ENCODE measurements around the gene SUGCT.
"Not testable (repeated sequence)": the region's sequence is repeated elsewhere in the genome, so short reads cannot be mapped to it uniquely, and the experiment has no call there.

The SUGCT gene

DNA sequence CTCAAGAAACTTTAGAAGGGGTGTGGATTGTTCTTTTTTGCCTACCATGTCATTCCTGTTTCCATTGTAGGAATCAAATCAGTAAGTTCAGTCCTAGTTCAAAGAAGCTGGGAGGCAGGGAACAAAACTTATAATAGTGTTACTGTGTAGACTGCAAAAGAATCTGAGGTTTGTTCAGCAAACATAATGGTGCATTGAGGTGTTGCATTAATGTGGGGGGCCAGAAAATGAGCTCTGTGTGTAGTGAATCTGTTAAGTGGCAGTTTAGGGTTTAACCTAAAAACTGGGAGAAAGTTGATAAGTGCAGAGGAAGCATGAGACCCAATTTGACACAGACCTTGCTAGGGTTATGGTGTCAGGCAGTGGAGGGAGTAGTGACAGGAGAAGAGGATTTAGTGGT lies 197.7 kb downstream of the SUGCT start:
- DNase-seq = no peak

DNA sequence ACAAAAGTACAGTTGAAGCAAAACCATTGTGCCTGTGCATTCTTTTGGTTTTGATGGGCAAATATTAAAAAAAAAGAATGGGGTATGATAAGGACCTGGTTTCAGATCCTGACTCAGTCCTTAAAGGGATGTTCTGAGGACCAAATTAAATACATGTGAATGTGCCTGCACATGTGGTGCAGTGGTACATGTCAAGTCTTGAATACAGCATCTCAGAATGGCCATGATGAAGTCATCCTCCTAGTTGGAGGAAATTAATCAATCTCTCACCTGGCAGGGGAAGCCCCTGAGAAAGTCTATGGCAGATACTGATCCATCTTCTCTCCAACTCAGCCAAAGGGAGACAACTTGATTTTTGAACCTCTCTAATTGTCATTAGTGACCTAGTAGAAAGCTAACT lies 207.0 kb downstream of the SUGCT start:
- no peak for DNase-seq

DNA sequence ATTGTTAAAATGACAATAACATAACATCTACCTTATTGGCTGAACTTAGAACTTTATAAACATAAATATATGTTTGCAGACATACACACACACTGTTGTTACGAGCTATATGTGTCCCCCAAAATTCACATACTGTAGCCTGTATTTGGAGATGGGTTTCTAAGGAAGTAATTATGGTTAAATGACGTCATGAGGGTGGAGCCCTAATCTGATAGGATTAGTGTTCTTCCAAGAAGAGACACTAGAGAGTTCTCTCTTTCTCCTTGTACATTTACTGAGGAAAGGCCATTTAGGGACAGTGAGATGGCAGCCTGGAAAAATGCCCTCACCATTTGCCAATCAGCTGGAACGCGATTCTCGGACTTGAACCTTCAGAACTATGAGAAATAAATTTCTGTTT lies 211.7 kb downstream of the SUGCT start:
- DNase-seq = no peak

DNA sequence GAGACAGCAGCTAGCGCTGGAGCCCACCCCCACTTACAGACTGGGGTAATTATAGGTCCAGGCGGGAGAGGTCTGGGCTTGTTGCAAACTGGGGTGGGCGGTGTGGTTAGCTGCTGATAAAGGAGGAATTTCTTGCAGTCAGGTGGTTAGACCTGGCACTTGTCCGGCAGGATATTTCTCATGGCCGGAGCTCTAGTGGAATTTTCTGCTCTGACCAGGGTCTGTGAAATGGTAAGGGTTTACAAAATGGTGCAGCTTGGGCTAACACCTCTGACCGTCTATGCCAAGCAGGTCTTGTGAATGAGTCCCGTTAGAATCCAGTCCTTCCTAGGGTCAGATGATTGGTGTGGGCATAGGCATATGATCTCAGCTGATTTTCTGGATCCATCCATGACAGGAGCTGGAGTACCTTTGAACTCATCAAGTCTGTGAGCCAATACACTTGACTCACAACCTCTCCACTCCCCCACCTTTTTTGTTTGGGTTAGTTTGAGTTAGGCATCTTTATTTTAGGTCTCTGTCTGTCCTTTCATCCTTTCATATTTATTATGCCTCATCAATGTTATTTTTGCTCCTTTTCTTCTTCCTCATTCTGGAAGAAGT lies 213.4 kb downstream of the SUGCT start:
- DNase-seq = no peak

DNA sequence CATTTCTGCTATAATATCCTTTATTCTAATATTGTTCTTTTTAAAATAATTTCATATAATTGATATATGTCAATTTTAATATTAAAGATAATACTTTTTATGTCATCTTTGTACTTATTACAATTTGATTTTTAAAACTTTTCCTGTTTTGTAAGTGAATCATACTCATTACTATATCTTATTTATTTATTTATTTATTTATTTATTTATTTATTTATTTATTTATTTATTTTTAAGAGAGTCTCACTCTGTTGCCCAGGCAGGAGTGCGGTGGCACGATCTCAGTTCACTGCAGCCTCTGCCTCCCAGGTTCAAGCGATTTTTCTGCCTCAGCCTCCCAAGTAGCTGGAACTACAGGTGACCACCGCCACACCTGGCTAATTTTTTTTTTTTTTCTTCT lies 215.3 kb downstream of the SUGCT start:
- no peak for DNase-seq

DNA sequence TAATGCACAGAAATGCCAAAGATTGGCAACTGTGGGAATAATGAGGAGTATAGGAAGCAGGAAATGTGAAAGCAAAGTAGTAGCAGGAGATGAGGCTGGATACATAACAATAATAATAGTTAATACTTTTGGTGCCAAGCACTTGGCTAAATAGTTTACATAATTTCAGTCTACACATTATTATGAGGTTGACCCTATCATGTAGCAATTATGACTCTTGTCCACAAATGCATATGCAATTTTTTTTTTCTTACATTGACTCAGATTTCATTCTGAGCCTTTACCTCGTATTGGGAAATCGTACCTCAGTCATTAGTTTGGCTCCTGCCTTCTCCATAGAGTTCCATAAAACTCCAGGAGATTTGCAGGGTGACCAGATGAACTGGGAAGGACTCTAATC lies 219.9 kb downstream of the SUGCT start:
- DNase-seq = no peak

DNA sequence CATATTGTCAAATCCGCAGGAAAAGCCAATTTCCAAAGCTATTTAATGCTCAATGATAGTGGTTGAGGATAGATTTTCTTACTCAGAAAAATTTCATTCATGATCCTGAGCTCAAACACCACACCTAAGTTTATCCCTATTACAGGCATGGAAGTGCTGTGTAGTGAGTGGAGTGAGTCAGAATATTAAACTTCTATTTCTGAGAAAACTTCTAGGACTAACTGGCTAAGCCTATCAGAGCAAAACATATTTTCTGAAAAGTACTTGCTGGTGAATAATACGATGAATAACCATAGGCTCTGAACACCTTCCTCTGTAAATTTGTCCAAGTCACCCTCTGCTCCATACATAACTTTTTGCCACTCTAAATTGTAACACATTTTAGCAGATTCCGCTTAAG lies 221.5 kb downstream of the SUGCT start:
- DNase-seq = no peak

DNA sequence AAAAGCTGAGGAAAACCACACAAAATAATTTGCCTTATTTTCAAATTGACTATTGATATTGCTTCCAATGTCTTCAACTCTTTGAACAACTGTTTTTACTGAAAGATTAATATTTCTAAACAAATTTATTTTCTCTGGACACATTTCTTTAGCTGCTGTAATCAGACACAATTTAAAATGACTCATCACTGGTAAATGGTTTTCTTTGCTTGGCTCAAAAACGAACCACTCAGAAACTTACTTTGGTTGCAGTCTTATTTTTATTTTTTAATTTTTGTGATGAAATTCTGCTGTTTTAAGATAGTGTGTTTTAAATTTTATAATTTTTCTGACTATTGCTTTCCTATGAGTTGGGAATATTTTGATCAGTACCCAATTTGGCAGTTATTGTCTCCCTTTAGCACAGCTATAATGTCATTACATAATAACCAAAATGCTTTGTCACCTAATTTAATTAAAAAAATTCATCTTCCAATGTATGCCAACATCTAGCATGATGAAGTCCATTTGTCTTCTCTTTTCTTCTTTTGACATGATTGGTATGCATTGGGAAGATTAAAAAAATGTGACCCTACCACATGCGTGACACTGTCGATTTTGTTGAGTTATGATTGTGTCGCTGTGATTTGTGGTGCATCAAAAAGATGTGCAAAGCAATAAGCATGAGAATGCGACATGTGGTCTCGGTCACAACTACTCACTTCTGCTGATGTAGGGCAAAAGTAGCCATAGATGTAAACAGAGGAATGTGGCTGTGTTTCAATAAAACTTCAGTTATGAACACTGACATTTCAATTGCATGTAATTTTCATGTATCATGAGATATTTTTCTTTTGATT lies 222.3 kb downstream of the SUGCT start:
- no peak for DNase-seq

DNA sequence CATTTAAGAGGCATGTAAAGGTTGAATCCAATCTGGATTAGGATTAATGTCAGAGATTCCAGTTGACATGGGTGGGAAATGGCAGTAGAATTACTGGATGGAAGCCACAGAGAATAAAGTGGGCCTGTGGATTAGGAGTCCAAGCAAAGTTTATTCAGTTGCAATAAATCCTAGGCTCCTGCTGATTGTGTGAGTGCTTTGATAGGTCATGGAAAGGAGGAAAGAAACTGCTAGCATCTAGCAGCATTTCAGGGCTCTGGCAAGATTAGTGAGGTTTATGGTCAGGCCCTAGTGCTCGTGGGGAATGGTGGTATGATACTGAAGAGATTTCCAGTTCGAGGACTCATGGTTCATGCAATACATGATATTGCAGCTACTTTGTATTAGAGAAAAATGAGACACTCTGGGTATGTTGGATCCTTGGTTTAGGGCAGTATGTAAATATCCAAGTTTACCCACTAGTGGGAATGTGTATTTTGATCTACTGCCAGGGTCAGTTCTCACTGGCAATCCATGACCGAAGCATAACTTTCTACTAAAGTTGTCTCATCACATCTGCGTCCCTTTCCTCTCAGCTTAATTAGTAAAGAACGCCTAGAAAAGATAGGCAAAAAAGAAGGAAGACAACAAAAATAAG lies 235.0 kb downstream of the SUGCT start:
- no peak for DNase-seq

DNA sequence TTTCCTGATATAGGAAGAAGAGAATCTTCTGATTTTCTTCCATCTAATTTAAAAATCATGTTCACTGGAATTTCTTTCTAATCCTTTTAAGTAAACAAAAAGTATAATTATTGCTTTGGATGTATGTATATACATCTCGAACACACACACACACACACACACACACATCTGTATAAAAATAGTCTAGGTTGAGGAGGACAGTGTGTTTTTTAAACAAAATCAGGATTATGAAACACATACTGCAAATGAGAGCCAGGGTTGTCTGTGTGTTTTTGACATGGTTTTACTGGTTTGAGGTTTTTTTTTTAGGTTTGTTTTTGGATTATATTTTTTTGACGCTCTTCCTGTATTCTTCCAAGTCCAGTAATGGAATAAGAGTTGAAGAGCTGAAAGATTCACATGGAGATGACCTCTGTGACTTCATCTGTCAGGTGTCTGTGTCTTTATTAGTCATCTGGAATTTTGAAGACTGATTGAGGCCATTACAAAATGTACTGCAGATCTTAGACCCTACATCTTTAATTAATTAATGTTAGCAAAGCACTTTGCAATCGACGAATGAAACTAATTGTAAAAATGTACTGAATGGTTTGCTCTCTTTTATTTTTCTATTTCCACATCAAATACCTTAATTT lies 237.1 kb downstream of the SUGCT start:
- DNase-seq = no peak

DNA sequence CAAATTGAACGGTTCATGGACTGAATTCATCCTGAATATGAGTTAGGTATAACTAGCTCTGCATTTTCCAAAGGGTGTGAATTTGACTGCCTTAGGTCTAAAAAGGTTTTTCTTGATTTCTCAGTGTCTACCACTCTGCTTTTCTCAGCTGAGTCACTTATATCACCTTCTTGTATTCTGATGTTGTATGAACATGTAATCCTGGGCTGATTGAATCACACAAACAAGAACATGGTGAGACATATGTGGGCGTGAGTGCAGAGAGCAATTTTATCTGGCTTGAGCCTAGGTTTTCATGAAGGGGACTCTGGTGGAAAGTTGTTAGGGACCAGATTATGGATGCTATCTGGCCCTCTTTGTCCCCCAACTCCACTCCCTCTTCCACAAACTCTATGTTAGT lies 239.8 kb downstream of the SUGCT start:
- DNase-seq = no peak

DNA sequence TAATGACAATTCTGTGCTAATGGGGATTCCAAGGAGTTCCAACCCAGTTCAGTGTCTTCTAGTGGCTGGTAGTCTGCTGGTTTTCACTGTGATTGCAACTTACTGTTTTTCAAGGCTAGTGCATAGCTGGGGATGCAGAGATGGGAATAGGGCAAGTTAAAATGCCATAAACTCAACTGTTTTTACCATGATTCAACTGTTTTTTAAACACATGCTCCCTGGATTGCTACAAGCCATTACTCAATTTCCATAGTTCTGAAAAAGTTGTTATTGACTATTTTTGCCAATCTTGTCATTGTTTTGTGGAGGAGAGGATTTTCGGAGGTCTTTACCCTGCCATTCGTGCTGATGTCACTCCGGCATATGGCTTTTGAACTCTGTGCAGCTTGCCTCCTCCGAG lies 245.3 kb downstream of the SUGCT start:
- DNase-seq = no peak

DNA sequence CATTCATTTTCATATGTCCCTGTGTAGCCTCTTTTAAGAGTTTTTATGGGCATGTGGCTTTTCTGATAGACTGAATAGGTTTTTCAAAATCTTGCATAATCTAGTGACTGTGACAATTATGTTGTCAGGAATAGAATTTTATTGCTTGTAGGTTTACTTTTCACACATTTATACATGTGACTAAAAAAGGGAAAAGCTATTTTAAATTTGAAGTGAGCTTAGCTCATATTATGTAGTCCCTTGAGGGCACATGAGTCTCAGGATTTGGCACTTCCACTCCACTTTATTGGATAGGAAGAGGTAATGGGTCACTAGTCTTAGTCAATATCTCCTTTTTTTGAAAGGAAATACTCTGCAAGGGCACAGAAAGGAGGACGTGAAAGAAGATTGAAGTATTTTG lies 247.3 kb downstream of the SUGCT start:
- DNase-seq = no peak

DNA sequence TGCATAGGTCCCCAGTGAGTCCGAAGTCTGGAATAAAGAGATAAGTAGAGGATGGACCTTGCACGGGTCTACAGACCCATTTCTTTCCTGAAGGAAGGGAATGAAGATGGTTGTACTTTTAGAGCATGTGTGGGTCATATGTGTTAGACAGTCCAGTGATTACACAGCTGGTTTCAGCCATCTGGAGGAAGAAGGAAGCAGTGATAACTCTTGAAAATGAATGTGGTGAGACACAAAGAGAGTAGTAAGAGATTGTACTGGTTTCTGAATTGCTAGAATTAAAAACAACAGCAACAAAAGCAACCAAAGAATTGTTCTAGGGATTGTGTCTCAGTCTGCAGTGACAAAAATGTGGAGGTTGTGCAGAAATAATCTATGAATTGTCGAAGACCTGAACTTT lies 258.9 kb downstream of the SUGCT start:
- no peak for DNase-seq

DNA sequence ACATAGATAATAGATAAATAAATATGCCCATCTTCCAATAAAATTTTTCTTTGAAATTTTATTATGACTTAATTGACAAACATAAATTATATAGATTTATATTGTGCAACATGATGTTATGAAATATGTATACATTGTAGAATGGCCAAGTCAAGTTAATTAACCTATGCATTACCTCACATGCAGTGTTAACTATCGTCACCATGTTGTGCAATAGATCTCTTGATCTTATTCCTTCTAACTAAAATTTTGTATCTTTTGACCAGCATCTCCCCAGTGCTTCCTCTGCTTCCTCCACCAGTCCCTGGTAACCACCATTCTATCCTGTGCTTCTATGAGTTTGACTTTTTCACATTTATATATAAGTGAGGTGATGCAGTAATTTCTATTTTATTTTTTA lies 259.6 kb downstream of the SUGCT start:
- no peak for DNase-seq

DNA sequence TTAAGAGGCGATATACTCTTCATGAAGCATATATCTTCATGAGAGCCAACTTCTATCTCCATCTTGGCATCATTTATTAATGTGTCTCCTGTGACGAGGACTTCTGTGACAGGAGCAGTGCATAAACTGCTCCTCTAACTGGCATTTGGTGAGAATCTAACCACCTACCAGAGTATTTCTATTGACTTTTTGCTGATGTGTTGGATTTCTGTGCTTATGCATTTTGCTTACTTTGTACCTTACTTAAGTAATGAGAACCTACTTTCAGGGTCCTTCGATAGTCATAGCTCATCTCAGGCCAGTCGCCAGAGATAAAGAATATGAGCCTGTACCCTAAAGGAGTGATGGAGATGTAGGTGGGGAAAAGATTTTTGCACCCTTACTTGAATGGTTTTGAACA lies 265.7 kb downstream of the SUGCT start:
- DNase-seq = no peak

DNA sequence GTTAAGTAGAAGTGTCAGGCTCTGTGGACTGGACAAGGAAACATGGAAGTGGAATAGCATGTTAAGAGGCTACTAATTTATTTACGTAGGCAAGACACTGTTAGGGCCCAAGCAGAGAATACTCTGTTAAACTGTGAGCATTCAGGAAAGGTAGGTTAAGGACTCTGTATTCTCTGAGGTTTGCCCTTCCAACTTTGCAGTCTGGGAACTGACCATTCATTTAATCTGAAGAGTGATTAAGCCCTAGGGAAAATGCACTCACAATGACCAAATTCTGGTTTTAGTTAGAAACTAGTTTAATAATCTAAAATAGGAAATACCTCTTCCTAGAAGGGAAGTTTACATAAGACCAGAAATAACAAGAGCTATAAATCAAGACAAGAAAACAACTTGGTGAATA lies 266.6 kb downstream of the SUGCT start:
- DNase-seq = no peak

DNA sequence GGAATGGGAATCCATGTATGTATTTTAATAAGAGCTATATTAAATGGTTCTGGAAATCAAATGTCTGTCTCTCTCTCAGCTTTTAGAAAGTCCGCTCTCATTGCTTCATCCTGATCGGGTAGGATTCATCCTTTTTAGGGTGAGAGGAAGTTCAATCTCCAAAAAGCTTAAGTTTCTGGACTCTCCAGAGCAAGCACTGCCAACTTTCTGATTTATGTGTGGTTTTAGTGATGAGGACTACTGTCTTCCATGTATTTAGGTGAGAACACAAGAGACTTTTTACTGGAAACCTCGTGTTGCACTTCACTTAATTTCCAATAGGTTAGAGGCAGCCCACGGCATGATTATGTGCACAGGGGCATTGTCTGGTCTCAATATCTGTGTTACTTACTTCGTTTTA lies 267.9 kb downstream of the SUGCT start:
- no peak for DNase-seq

DNA sequence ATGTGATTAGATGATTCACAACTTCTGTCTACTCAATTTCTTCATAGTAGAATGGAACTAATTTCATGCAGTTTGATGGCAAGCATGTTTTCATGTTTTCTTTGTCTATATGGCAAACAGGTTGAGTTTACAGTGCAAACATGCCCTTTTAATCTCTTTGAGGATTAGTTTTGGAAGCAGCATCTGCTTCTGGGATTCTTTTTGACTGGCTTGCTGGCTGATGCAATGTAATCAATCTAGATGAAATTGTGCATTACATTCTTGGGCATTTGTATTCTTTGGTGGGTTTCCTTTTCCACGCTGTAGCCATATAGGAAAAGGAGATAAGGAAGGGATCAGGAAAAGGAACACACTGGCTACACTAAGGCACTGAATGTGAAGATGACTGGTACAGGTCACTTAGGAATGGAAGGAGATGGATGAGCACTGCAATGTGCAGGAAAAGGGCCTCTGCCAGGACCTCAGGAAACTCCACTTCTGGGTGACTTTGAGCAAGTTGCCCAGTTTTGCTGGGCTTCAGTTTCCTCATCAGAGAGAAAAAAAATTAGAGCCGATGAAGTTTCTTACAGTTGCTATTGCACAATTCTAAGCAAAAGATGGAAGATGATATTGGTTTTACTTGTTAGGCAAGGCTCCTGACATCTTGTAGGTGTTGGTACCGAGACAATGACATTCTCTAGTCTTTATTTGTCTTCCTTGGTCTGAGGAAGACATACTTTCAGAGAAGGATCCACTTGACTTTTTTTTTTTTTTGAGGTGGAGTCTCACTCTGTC lies 269.1 kb downstream of the SUGCT start:
- no peak for DNase-seq

DNA sequence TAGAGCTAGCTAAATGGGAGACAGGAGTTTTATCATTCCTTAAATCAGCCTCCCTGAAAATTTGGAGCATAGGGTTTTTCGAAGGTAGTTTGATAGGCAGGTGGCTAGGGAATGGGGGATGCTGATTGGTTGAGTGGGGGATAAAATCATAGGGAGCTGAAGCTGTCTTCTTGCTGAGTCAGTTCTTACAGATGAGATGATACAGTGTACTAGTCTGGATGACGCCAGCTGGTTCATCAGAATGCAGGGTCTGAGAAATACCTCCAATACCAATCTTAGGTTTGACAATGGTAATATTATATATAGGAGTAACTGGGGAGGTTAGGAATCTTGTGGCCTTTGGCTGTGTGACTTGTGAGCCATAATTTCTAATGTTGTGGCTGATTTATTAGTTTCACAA lies 271.2 kb downstream of the SUGCT start:
- DNase-seq = no peak

DNA sequence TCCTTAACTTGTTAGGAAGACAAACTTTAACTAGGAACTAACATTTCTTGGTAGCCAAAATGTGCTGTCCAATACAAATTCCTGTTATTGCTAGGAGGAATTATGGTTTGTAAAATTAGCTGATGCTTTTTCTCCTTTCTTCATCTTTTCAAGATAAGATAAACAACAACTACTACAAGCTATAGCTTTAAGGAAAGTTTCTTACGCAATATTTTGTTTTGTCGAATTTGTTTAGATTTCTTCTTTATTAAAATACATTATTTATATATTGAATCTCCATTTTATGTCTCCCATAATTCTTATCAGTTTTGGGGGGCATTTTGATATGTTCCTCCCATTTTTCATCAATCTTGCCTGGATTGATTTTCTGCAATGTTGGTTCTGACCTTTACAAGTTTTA lies 277.5 kb downstream of the SUGCT start:
- DNase-seq = no peak

DNA sequence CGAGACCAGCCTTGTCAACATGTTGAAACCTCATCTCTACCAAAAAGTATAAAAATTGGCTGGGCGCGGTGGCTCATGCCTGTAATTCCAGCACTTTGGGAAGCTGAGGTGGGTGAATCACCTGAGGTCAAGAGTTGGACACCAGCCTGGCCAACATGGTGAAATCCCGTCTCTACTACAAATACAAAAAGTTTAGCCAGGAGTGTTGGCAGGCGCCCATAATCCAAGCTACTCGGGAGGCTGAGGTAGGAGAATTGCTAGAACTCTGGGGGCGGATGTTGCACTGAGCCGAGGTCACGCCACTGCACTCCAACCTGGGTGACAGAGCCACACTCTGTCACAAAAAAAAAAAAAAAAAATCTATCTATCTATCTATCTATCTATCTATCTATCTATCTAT lies 279.9 kb downstream of the SUGCT start:
- DNase-seq = not testable (repeated sequence)

DNA sequence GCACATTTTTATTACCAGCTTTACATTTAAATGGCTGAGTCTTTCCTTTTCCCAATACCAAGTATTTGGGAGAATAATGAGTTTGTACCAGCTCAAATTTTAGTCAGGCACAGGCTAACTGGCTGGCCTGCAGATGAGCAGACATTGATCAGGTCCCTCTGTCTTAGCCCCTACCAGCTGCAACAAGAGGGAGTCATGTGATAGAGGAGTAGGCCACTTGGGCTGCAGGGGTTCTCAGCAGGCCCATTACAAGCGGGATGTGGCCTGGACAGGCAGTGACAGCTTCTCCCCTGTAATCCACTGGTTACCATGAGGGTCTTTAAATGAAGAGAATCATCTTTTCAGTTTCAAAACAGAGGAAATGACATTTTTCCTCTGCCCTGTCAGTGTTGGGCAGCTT lies 283.6 kb downstream of the SUGCT start:
- DNase-seq = no peak
